HEK293T (cell line): Measurements from ENCODE around the gene CCDC171.

Experiments
- CTCF ChIA-PET: fragments of 350-600 bp; formaldehyde crosslinking; extraction: SDS; loops from one replicate; lab custom pipeline; 2021; ENCODE audit warnings: antibody characterized with exemption, inconsistent platforms; lab: Yijun Ruan, JAX
- POLR2A ChIA-PET: fragments of 350-600 bp; formaldehyde crosslinking; extraction: SDS; loops from one replicate; lab custom pipeline; 2020; ENCODE audit warnings: antibody characterized with exemption, inconsistent platforms; lab: Yijun Ruan, JAX
- DNase-seq: peaks from one replicate; pipeline ENCODE4 v3.0.0; 2012; ENCODE audit warnings: mixed read lengths; ENCODE audit errors: extremely low spot score
- ARNT ChIP-seq: fragments of 450-650 bp; IDR thresholded peaks from 2 replicates; pipeline ENCODE4 v1.6.1; 2017; ENCODE audit warnings: mild to moderate bottlenecking
- BHLHE40 ChIP-seq: fragments of 450-650 bp; IDR thresholded peaks from 2 replicates; pipeline ENCODE4 v1.6.1; 2016; ENCODE audit warnings: mild to moderate bottlenecking, moderate library complexity, borderline replicate concordance
- CTBP1 ChIP-seq: fragments of 450-650 bp; IDR thresholded peaks from 2 replicates; pipeline ENCODE4 v1.6.1; 2016; ENCODE audit warnings: borderline replicate concordance
- ELF4 ChIP-seq: fragments of 450-650 bp; IDR thresholded peaks from 2 replicates; pipeline ENCODE4 v1.6.1; 2017; ENCODE audit warnings: antibody characterized with exemption
- FOXA1 ChIP-seq: fragments of 450-650 bp; IDR thresholded peaks from 2 replicates; pipeline ENCODE4 v1.6.1; 2016; ENCODE audit warnings: mild to moderate bottlenecking
- FOXK2 ChIP-seq: fragments of 450-650 bp; IDR thresholded peaks from 2 replicates; pipeline ENCODE4 v1.6.1; 2016; ENCODE audit warnings: mild to moderate bottlenecking
- FOXM1 ChIP-seq: fragments of 450-650 bp; IDR thresholded peaks from 2 replicates; pipeline ENCODE4 v1.6.1; 2017; ENCODE audit warnings: mild to moderate bottlenecking, borderline replicate concordance
- HDGF ChIP-seq: fragments of 450-650 bp; IDR thresholded peaks from 2 replicates; pipeline ENCODE4 v1.6.1; 2017; ENCODE audit warnings: antibody characterized with exemption, borderline replicate concordance
- L3MBTL2 ChIP-seq: fragments of 450-650 bp; conservative IDR thresholded peaks from 2 replicates; pipeline ENCODE4 v1.6.1; 2016; ENCODE audit warnings: mild to moderate bottlenecking
- LEF1 ChIP-seq: fragments of 450-650 bp; IDR thresholded peaks from 2 replicates; pipeline ENCODE4 v1.6.1; 2017; ENCODE audit warnings: mild to moderate bottlenecking, borderline replicate concordance
- NFRKB ChIP-seq: fragments of 450-650 bp; IDR thresholded peaks from 2 replicates; pipeline ENCODE4 v1.6.1; 2016; ENCODE audit warnings: mild to moderate bottlenecking, moderate library complexity
- PKNOX1 ChIP-seq: fragments of 450-650 bp; IDR thresholded peaks from 2 replicates; pipeline ENCODE4 v1.6.1; 2016
- SP1 ChIP-seq: fragments of 450-650 bp; IDR thresholded peaks from 2 replicates; pipeline ENCODE4 v1.6.1; 2017
- SUZ12 ChIP-seq: fragments of 450-650 bp; IDR thresholded peaks from 2 replicates; pipeline ENCODE4 v1.6.1; 2016; ENCODE audit warnings: mild to moderate bottlenecking
- TARDBP ChIP-seq: fragments of 450-650 bp; IDR thresholded peaks from 2 replicates; pipeline ENCODE4 v1.6.1; 2016
- ZNF384 ChIP-seq: fragments of 450-650 bp; IDR thresholded peaks from 2 replicates; pipeline ENCODE4 v1.6.1; 2016

The CCDC171 gene

GRCh38 chr9:16022228-16022627 is 469.4 kb downstream of the CCDC171 start:
- no peak for DNase-seq
- TF ChIP-seq ELF4 (no peak), FOXA1 (no peak), SUZ12 (no peak), TARDBP (no peak), ZNF384 (no peak), BHLHE40 (no peak), CTBP1 (no peak), NFRKB (no peak), FOXM1 (no peak), FOXK2 (no peak), PKNOX1 (no peak), HDGF (no peak), LEF1 (no peak), L3MBTL2 (no peak), SP1 (no peak), ARNT (no peak)
- POLR2A ChIA-PET: no interaction called here
- CTCF ChIA-PET: no interaction called here

- CTCF ChIA-PET: no interaction called here
- DNase-seq: no peak
- POLR2A ChIA-PET: no interaction called here
- TF ChIP-seq TARDBP: no peak
- TF ChIP-seq ZNF384: no peak
- TF ChIP-seq SP1: no peak
These were observed 470.6 kb downstream of the CCDC171 start for GRCh38 chr9:16023446-16023845.
